Stimulated activated naive CD4-positive, alpha-beta T cell treated with Interleukin-2 at 50 U/mL for 16 hours (primary cell): ENCODE data around the gene GPX3.

ENCODE experiments used
- DNase-seq: peaks from one replicate; lab custom pipeline; 2025; lab: John Stamatoyannopoulos, UW

Gene GPX3, protein sequence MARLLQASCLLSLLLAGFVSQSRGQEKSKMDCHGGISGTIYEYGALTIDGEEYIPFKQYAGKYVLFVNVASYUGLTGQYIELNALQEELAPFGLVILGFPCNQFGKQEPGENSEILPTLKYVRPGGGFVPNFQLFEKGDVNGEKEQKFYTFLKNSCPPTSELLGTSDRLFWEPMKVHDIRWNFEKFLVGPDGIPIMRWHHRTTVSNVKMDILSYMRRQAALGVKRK

DNA sequence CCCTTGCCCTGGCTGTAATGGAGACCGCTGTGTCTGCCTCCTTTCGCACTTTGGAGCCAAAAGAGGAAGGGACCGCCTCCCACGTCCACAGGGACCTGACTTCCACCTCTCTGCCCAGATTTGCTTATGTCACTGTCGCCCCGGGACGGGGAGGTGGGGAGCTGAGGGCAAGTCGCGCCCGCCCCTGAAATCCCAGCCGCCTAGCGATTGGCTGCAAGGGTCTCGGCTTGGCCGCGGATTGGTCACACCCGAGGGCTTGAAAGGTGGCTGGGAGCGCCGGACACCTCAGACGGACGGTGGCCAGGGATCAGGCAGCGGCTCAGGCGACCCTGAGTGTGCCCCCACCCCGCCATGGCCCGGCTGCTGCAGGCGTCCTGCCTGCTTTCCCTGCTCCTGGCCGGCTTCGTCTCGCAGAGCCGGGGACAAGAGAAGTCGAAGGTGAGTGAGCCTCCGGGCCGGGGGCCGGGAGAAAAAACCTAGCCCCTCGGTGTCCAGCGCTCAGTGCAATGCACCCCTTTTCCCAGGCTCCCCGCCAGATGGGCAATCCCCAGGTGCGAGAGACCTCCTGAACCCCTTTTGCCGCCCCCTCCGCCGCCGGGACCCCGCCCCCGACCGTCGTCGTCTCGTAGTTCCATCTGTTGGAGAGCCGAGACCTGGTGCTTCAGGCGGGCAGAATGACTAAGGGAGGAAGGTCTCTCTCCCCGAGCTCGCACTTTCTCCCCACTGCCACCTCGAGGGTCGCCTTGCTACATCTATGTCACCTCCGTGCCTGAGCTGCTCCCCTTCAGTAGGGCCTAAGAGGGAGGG is at the start of gene GPX3:
Gene GPX3, plus strand, starts transcription at position 288 of the 807 bp plus-strand sequence. Its CDS starts 64 bp downstream, at position 352.
- no peak for DNase-seq

DNA sequence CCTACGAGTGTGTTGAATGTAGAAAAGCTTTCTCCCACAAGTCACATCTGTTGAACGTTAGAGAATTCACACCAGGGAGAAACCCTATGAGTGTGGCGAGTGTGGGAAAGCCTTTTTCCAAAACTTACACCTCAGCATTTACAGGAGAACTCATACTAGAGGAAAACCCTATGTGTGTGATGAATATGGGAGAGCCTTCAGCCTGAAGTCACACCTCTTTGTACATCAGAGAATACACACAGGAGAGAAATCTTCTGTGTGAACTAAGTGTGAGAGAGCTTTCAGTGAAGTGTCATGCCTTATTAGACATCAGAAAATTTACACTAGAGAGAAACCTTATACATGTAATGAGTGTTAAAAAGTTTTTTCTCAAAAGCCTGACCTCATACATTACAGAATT is 41.8 kb upstream of the GPX3 start:
- DNase-seq = no peak

DNA sequence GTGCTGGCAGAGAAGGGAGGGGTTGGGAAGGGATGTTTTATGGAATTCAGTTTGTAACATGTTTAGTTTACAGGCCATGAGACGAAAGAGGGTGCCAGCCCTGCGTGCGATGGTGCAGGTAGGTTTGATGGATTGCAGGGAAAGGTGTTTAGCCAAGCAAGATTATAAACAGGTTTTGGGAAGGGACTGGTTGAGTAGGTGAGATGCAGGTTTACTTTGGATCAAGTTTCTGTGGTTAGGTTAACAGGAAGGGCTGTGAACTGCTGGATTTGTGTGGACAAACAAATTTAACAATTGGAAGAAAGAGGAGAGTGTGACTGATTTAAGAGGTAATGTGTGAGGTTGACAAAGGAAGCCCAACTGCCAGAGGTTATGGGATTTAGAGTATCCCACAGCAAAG is 32.6 kb upstream of the GPX3 start:
- DNase-seq = no peak

DNA sequence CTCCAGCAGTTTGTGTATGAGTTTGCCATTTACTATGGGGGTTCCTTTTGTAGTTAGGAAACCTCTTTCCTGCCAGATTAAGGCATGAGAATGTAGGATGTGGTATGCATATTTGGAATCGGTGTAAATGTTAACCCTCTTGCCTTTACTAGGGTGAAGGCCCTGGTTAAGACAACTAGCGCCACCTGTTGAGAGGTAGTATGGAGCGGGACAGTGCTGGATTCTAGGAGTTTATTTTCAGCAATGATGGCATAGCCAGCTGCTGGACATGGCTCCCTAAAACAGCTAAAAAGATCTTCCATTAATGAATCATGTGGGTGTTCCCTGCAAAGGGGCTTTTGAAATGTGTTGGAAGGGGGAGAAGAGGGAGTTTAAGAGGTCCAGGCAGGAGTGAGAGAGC is 30.7 kb upstream of the GPX3 start:
- no peak for DNase-seq

DNA sequence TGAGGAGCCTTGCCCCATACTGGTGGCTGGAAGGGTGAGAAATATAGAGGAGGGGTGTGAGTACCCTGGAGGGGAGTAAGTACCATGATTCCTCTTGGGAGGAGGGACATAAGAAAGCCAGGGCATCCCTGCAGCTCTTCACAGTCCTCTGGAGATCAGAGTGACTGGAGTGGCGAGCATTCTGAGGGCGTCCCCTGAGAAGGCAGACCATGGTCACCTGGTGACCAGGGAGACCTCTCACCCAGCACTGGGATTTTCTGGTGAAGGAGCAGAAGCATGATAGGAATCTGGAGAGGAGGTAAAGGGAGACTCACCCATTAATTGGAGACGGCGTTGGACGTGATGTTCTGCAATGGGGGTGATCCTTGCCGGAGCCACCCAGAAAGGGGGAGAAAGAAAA is 27.7 kb upstream of the GPX3 start:
- no peak for DNase-seq

DNA sequence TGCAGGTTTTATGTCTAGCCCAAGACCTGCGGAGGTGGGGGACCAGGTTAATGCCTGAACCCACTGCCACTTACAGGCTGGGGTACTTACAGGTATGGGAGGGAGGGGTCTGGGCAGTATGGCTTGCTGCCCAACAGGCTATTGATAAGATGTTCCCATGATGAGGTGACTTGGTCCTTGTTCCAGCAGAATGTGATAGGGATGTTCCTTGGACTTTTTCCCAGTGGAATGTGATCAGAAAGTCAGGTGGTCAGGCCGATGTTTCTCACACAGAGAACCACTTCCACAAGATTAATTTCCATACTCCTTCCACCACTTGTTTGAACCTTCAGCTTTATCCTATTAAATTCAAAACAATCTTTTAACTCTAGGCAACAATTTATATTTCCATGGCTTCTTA is 27.0 kb upstream of the GPX3 start:
- no peak for DNase-seq

DNA sequence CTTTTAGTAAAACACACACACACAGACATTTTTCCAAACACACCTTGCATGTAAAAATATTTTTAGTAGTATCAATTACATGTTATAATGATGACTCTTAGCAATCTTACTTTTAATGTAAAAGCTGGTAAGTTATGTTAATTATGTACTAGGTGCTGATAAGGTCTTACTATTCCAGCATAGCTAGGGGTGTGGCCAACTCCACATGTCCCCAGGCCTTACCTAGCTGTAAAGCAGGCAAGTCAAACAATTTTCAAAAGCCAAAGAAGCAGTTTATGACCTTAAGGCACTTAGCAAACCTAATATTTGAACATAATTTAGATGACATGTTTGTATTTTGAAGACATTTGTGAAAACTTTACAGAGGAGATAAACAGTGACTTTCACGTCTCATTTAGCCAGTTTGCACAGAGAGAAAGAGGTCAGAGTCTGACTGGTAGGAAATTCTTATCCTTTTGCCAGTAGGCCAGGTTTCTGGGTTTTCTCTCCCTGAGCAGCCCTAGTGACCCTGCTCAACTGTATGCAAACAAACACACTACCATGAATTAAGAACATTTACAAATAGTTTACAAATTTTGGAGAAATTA is 26.5 kb upstream of the GPX3 start:
- no peak for DNase-seq

DNA sequence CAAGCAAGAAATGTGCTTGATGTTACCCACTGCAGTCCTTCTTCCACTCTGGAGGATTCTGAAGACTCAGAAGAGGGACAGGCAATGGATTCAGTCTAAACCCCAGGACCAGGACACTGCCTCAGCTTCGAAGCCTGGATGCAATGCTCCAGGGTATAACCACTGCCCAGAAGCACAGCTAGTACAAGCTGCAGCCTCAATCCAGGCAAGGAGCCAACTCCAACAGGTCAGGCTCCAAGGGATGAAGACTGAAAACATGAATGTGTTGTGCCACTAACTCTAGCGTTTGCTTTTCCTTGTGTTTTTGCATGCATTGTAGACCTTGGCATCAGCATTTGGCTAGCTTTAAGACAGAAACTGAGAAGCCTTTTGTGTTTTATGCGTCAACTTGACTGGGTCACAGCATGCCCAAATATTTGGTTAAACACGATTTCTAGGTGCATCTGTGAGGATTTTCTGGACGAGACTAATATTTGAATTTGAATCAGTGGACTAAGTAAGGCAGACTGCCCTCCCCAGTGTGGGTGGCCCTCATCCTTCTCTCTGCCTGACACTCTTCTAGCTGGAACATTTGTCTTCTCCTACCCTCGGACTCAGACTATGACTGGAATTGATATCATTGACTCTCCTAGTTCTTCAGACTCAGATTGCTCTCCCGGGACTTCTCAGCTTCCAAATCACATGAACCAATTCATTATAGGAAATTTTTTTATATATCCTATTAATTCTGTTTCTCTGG is 20.5 kb upstream of the GPX3 start:
- DNase-seq = no peak

DNA sequence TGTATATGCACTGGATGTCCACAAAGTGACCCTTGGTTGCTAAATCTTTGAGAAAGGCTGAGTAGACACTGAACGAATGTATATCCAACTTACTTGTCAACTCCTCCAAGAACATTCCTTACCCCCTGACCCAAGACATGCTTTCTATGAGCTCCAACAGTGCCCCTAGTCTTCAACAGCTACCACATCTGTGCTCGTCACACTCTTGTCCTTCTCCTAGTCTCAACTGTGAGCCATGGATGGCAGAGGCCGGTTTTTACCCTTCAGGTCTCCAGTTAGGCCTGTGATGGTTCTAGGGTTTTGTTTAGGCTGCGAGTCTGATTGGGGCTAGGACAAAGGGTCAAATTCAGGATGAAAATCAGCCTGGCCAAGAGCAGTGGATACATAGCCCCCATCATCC is 19.0 kb upstream of the GPX3 start:
- no peak for DNase-seq

DNA sequence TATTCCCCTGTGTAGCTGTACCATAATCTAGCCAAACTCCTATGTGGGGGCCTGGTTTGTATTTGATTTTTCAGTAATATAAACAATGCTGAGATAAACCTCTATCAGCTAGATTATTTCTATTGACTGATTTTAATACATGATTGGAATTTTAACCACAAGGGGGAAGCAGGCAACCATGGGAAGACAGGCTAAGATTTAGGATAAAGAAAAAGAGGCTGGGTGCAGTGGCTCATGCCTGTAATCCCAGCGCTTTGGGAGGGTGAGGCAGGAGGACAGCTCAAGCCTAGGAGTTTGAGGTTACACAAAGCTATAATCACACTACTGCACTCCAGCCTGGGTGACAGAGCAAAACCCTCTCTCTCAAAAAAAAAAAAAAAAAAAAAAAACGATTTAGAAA is 18.1 kb upstream of the GPX3 start:
- DNase-seq = no peak

DNA sequence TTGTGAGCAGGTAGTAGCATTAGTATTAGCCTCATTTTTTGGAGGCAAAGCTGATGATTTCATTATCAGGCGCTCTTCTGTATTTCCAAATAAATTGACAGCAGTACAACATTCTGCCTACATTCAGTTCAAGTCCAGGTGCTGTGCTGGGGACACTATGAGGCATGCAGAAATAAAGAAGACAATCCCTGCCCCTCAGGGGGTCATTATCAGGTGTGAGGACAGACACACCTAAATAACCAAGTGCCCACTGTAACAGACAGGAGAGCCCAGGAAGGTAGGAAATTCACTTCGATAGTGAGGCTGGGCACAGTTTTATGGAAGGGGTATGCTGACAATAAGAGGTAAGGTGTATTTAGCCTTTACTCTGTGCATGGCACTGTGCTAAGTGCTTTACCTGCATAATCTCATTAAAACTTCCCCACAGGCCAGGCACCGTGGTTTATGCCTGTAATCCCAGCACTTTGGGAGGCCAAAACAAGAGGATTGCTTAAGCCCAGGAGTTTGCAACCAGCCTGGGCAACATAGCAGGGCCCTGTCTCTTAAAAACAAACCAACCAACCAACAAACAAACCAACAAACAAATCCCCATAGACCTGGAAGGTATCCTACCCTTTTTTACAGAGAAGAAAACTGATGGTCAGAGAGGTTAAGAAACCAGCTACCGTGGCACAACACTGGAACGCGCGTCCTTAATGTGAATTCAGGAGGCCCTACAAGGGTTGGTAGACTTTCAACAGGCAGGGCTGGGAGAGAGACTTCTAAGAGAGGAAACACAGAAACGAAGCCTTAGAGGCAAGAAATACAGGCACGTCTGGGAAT is 17.5 kb upstream of the GPX3 start:
- no peak for DNase-seq

DNA sequence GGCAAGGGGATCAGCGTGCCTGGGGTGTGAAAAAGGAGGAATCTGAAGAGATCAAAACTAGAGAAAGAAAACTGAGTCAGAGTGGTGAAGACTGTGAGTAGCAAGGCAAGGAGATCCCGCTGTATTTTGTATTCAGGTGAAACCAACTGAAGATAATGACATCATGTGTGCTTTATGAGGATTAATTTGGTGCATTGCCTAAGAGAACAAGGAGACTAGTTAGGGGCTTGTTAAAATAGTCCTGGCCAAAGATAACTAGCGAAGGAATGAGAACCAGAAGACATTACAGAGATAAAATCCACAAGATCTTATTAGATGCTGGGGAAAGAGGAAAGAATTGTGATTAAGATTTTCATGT is 16.9 kb upstream of the GPX3 start:
- DNase-seq = no peak

DNA sequence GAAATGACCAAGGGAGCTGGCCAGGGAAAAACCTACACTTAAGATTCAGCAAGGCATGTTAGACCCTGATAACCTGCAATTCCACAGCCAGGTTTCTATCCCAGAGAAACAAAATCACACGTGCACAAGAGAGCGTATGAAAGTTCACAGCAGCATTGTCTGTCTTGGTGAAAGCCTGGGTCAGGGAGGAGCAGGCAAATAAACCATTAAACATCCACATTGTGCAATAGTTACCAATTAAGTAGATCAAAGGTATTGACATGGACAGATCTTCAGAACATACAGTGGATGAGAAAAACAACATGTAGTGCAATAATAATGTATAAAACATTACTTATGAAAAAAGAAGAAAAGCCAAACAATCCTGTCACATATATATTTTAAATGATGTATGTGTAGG is 15.9 kb upstream of the GPX3 start:
- no peak for DNase-seq

DNA sequence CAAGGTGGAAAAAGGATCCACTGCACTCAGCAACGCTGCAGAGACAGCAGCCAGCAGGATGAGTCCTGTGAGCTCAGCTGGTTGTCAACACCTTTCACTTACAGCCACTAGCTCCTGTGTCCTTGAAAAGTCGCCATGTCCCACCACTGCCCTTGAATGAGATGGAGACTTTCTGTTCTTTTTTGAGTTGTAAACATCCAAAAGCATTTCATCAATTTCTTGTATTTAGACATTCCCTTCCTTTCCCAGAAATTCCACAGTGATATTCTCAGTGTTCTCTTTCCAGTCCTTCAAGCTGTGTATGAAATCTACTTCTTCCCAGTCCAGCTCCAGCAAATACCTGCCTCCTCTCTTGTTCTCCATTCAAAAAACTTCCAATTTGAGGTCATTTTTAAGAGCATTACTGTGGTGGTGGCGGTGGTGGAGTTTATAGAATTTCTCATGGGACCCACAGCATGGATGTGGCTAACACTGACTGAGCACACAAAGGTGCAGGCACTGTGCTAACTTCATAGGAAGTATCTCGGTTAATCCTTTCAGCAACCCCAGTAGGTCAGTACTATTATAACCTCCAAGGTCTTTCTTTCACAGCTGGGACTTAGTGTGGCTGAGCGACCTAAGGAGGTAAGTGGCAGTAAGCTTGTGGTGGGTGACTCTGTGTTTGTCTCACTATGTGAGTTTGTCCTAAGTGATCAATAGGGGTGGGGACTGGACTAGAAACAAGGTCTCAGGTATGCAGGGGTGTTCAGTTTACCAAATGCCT is 15.0 kb upstream of the GPX3 start:
- no peak for DNase-seq

DNA sequence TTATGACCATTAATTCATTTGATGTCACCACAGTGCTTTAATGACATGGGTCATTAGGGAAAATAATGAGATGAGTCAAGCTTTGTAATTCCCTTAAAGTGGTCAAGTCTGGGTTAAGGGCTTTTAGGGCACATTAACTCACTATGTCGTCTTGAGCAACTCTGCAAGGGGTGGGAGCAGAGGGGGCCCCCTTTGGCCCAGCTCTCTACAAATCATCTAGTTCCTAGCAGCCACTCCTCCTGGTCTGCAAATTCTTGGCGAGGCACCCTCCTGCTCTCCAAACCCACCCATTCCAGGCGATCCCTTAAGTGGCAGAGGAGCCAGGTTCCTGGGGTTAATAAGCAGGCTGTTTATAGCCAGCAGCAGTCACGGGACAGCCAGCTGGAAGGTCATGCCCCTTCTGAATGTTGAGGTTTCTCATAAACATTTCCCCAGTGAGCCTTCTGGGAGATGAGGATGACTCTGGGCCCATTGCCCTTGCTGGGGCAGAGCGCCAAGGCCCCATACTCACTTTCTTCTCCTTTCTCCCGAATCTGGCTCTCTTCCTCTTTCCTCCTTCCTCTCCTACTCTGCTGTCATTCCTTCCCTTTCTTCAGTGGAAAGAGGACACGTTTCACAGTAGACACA is 14.3 kb upstream of the GPX3 start:
- DNase-seq = no peak

DNA sequence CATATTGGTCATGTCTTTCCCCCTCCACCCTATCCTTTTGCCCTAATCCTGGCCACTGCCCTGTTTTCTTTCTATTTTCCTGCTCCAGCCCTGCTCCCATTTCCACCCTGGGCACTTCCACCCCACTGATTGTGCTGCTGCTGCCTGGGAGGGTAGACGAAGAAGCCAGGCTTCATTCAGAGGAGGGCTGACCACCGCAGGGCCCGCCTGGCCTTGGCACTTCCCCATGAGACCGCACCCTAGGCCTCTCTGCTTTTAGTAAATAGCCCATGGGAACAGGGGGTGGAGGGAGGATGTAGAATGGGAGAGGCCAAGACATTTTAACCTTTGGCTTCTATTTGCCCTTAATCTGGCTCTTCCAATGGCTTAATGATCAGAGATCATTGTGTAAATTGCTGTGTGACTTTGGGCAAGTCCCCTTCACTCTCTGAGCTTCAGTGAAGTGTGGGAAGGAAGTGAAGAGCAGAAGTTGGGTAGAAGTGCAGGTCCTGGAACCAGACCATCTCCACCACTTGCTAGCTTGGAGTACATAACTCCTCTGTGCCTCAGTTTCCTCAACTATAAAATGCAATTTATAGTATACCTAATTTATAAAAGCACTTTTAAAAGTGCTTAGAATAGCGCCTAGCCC is 13.6 kb upstream of the GPX3 start:
- DNase-seq = no peak

DNA sequence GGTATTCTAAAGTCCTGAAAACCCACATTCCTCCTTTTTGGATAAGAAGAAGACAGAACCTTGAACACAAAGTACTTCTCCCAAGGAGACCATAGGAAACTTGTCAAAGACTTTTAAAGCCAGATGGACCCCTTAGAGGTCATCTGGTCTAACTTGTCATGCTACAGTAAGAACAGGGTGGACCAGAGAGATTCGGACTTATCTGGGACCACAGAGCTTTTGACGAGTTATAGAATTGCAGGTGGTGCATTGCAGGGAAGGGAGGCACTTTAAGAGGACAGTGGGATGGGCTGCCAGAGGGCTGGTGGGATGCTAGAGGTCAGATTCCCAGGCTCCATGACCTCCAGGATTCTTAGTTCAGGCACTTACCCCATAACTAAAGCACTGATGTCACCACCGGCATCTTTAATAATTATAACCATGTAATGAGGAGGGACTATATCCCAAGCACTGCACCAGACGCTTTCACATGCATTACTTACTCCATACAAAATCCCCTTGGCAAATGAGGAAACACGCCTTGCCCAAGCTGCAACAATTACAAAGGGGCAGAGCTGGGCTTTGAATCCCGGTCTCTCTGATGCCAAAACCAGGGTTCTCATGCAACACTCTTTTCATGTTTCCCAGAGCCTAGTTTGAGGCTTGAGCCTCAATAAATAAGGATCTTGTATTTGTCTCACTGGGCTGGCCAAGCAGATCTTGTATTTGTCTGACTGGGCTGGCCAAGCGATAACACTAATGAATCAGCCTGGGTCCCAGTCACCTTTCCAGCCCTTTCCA is 12.8 kb upstream of the GPX3 start:
- DNase-seq = no peak

DNA sequence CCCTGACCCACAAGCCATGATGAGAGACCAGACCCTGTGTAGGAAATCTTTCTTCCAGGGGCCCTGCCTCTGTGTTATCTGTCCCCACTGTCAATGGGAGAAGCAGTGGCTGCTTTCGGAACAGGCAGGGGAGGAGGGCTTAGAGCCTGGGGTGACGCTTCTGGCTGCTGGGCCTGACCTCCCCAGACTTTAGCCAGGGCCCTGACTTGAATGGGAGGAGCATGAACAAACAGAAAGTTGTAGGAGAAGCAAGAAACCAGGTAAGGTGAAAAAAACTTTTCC is 12.2 kb upstream of the GPX3 start:
- no peak for DNase-seq

DNA sequence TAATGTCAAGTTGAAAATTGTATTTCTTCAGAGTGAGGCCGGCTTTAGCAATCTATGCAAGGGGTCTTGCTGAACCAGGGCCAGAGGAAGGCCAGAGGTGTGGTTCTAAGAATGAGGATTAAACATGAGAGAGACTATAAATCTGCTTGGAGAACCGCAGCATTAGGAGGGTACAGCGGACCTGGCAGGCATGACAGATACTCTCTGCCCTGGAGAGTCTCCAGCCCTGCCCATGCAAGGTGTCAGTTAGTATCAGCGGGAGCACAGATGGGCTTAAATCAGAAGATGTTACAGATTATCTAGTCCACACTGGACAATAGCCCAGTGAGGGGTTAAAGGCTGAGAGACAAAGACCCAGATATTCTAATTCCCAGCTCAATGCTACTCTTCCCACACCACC is 11.5 kb upstream of the GPX3 start:
- no peak for DNase-seq

DNA sequence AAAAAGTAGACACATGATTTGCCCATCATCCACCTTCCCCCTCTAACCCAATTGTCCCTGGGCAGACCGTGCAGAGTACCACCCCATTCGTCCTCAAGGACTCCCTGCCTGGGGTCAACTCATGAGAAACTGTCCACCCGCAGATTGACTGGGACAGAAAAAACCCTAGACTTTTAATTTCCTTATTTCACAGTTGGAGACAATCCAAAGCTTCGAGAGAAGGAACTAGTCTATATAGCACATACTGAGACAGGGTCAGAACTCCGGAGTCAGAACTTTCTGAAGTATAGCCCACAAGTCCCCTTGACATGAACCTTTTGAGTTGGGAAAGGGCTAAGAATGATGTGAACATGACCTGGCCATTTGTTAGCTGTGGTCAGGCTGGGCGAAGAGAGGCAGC is 7.5 kb upstream of the GPX3 start:
- no peak for DNase-seq
